ENCODE results near the gene AOAH.

Gene AOAH

GRCh38 chr7:36690514-36691187, 33.6 kb downstream of the AOAH start:
- DNase-seq = peak; percentile 3

GRCh38 chr7:36690041-36690440, 34.3 kb downstream of the AOAH start:
- DNase-seq = no peak

- DNase-seq = no peak
Observed at GRCh38 chr7:36686499-36686898, 37.8 kb downstream of the AOAH start.

GRCh38 chr7:36684954-36685353, 39.3 kb downstream of the AOAH start:
- no peak for DNase-seq

- no peak for DNase-seq
Observed at GRCh38 chr7:36683695-36684357, 40.5 kb downstream of the AOAH start.

GRCh38 chr7:36683111-36683510, 41.2 kb downstream of the AOAH start:
- DNase-seq = no peak

- DNase-seq = no peak
Observed at GRCh38 chr7:36682102-36682501, 42.2 kb downstream of the AOAH start.

GRCh38 chr7:36677769-36678437, 46.4 kb downstream of the AOAH start:
- no peak for DNase-seq

GRCh38 chr7:36673703-36674102, 50.6 kb downstream of the AOAH start:
- DNase-seq = no peak

GRCh38 chr7:36671432-36671829, 52.9 kb downstream of the AOAH start:
- no peak for DNase-seq

- DNase-seq = peak; percentile 76
Observed at GRCh38 chr7:36670585-36671431, 53.5 kb downstream of the AOAH start.

- DNase-seq = no peak
Observed at GRCh38 chr7:36668750-36669149, 55.5 kb downstream of the AOAH start.

GRCh38 chr7:36668080-36668479, 56.2 kb downstream of the AOAH start:
- no peak for DNase-seq

- no peak for DNase-seq
Observed at GRCh38 chr7:36667007-36667745, 57.1 kb downstream of the AOAH start.

GRCh38 chr7:36663481-36663880, 60.8 kb downstream of the AOAH start:
- no peak for DNase-seq

GRCh38 chr7:36661135-36661840, 63.0 kb downstream of the AOAH start:
- no peak for DNase-seq

GRCh38 chr7:36659638-36660341, 64.5 kb downstream of the AOAH start:
- DNase-seq = no peak

- DNase-seq = no peak
Observed at GRCh38 chr7:36659172-36659516, 65.2 kb downstream of the AOAH start.

- DNase-seq = no peak
Observed at GRCh38 chr7:36658335-36659171, 65.7 kb downstream of the AOAH start.

- DNase-seq = no peak
Observed at GRCh38 chr7:36657036-36657660, 67.1 kb downstream of the AOAH start.
